Measurements from ENCODE around the gene KRT74. TPM values are rescaled to one million over a fixed set of nuclear protein-coding genes. Genes with fewer than 3 reads are reported as not detected.

KRT74 gene
- total RNA-seq, 1 donor from 2014 or later, result not detected

- H3K9me3 Mint-ChIP-seq (ENCODE audit: unreplicated experiment), result no peaks in the 10 kb centered on the region
- peaks cover 6% of the 10 kb centered on the region for H3K27me3 Mint-ChIP-seq (ENCODE audit: unreplicated experiment)
- H3K4me3 Mint-ChIP-seq (ENCODE audit: unreplicated experiment), result no peak overlapping the region
- peaks cover 13% of the 10 kb centered on the region for H3K4me1 Mint-ChIP-seq (ENCODE audit: unreplicated experiment)
- DNase-seq (ENCODE audit: low spot score), result no peak
- H3K27ac Mint-ChIP-seq (ENCODE audit: unreplicated experiment), result no peak overlapping the region
- TF ChIP-seq CTCF (IDR thresholded peaks at IDR 0.05; ENCODE audit: unreplicated experiment), result no peak
- H3K36me3 Mint-ChIP-seq (ENCODE audit: low read depth, unreplicated experiment), result no peaks in the 10 kb centered on the region
These were observed 43.2 kb upstream of the KRT74 start for GRCh38 chr12:52616680-52617402.

GRCh38 chr12:52615912-52616311 is 42.3 kb upstream of the KRT74 start:
- Mint-ChIP-seq H3K4me3 (ENCODE audit: unreplicated experiment) (no peak overlapping the region), H3K36me3 (ENCODE audit: low read depth, unreplicated experiment) (no peaks in the 10 kb centered on the region), H3K9me3 (ENCODE audit: unreplicated experiment) (no peaks in the 10 kb centered on the region), H3K27me3 (ENCODE audit: unreplicated experiment) (peaks cover 8% of the 10 kb centered on the region), H3K27ac (ENCODE audit: unreplicated experiment) (peak overlapping the region; percentile 45), H3K4me1 (ENCODE audit: unreplicated experiment) (peaks cover 13% of the 10 kb centered on the region)
- DNase-seq (ENCODE audit: low spot score), result no peak
- TF ChIP-seq CTCF (IDR thresholded peaks at IDR 0.05; ENCODE audit: unreplicated experiment), result no peak

- no peak overlapping the region for H3K4me3 Mint-ChIP-seq (ENCODE audit: unreplicated experiment)
These were observed 41.7 kb upstream of the KRT74 start for GRCh38 chr12:52615208-52615868.

GRCh38 chr12:52614381-52615207 is 41.0 kb upstream of the KRT74 start:
- DNase-seq (ENCODE audit: low spot score), result no peak
- TF ChIP-seq CTCF (IDR thresholded peaks at IDR 0.05; ENCODE audit: unreplicated experiment), result no peak
- no peak overlapping the region for H3K27ac Mint-ChIP-seq (ENCODE audit: unreplicated experiment)
- no peaks in the 10 kb centered on the region for H3K9me3 Mint-ChIP-seq (ENCODE audit: unreplicated experiment)
- no peak overlapping the region for H3K4me3 Mint-ChIP-seq (ENCODE audit: unreplicated experiment)
- peaks cover 13% of the 10 kb centered on the region for H3K4me1 Mint-ChIP-seq (ENCODE audit: unreplicated experiment)
- H3K36me3 Mint-ChIP-seq (ENCODE audit: low read depth, unreplicated experiment), result no peaks in the 10 kb centered on the region
- peaks cover 9% of the 10 kb centered on the region for H3K27me3 Mint-ChIP-seq (ENCODE audit: unreplicated experiment)

More at GRCh38 chr12:52615208-52615868, 41.7 kb upstream of the KRT74 start:
- TF ChIP-seq CTCF (IDR thresholded peaks at IDR 0.05; ENCODE audit: unreplicated experiment), result no peak
- Mint-ChIP-seq H3K4me1 (ENCODE audit: unreplicated experiment) (peaks cover 13% of the 10 kb centered on the region), H3K36me3 (ENCODE audit: low read depth, unreplicated experiment) (no peaks in the 10 kb centered on the region), H3K27me3 (ENCODE audit: unreplicated experiment) (peaks cover 9% of the 10 kb centered on the region), H3K9me3 (ENCODE audit: unreplicated experiment) (no peaks in the 10 kb centered on the region), H3K27ac (ENCODE audit: unreplicated experiment) (no peak overlapping the region)
- no peak for DNase-seq (ENCODE audit: low spot score)

Data from endothelial cell (in vitro differentiated cells).